HG03064 (cell line): ENCODE measurements around the gene ZCCHC8.
"Not testable (repeated sequence)": the region's sequence is repeated elsewhere in the genome, so short reads cannot be mapped to it uniquely, and the experiment has no call there.

Experiments used
- ATAC-seq: cut with Tn5 transposase; IDR thresholded peaks from one replicate; pipeline ENCODE4 v1.9.1; 2021; ENCODE audit warnings: low read depth; ENCODE audit not compliant: unreplicated experiment

Gene ZCCHC8

DNA sequence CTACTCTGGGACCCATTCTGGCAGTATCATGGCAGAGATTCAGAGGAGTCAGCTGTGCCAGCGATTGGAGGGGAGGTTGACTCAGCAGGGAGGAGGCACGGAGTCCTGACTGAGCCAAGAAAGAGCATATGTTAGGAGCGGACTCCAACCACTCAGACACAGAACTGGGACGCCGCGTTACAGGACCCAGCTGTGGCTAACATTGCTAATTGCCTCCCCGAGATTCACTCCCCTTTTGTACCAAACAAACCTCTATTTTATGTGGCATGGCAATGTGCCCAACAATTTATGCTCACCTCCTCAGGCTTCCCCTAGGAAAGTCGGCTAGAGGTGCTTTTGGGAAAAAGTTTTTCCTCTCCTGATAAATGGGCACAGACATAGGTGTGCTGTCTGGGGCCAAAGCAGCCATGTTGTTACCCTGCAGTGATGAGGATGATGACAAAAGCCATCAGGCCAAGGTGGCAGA lies 63.0 kb downstream of the ZCCHC8 start:
- no peak for ATAC-seq

- no peak for ATAC-seq
Observed at GRCh38 chr12:122435186-122435585, 65.5 kb downstream of the ZCCHC8 start.

DNA sequence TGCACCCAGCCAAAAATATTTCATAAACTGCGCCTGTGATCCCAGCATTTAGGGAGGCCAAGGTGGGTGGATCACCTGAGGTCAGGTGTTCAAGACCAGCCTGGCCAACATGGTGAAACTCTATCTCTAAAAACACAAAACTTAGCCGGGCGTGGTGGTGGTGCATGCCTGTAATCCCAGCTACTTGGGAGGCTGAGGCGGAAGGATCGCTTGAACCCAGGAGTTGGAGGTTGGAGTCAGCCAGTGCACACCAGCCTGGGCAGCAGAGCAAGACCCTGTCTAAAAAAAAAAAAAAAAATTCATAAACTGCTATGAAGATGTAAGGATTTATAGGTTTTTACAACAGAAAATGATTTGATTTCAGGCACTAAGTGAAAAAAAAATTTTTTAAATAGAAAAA lies 71.7 kb downstream of the ZCCHC8 start:
- not testable (repeated sequence) for ATAC-seq

DNA sequence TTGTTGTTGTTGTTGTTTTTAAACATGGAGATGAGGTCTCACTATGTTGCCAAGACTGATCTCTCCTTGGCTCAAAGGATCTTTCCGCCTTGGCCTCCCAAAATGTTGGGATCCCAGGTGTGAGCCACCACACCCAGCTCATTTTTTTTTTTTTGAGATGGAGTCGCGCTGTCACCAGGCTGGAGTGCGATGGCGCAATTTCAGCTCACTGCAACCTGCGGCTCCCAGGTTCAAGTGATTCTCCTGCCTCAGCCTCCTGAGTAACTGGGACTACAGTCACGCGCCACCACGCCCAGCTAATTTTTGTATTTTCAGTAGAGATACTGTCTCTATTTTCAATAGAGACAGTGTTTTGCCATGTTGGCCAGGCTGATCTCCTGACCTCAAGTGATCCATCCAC lies 73.3 kb downstream of the ZCCHC8 start:
- no peak for ATAC-seq

- ATAC-seq = no peak
Observed at GRCh38 chr12:122423258-122424165, 77.2 kb downstream of the ZCCHC8 start.

DNA sequence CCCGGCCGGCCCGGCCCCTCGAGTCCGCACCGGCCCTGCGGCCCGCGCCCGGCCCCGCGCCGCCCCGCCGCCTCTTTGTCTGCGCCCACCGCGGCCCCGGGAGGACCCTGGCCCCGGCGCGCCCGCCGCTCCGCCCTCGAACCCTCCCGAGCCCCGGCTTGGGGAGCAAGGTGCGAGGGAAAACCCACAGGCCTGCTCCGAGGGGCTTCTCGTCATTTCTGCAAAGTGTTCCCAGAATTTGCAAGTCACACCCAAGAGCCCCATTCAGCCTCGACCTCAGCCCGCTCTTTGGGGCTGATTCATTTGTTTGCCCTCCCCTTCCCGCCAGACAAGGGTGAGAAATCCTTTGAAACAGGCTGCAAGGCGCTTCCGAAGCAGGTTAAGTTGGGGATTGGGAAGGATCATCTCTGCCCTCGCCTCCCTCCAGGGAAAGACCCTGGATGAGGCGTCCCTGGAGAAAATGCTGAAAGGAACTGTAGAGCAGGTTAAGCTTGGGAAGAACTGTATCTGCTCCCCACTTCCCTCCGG lies 77.9 kb downstream of the ZCCHC8 start:
- no peak for ATAC-seq

GRCh38 chr12:122421821-122422729 lies 78.7 kb downstream of the ZCCHC8 start, which contains the start of gene CLIP1:
Gene CLIP1 (minus strand): TSS chr12:122422669. CDS start chr12:122380452, 42,217 bp downstream.
- peak; percentile 62 for ATAC-seq
